HG03095 (cell line): Measurements from ENCODE around the gene MUS81.

ENCODE experiments used
- ATAC-seq: cut with Tn5 transposase; IDR thresholded peaks from one replicate; pipeline ENCODE4 v1.9.1; 2021; ENCODE audit warnings: moderate library complexity; ENCODE audit not compliant: unreplicated experiment

The MUS81 gene

DNA sequence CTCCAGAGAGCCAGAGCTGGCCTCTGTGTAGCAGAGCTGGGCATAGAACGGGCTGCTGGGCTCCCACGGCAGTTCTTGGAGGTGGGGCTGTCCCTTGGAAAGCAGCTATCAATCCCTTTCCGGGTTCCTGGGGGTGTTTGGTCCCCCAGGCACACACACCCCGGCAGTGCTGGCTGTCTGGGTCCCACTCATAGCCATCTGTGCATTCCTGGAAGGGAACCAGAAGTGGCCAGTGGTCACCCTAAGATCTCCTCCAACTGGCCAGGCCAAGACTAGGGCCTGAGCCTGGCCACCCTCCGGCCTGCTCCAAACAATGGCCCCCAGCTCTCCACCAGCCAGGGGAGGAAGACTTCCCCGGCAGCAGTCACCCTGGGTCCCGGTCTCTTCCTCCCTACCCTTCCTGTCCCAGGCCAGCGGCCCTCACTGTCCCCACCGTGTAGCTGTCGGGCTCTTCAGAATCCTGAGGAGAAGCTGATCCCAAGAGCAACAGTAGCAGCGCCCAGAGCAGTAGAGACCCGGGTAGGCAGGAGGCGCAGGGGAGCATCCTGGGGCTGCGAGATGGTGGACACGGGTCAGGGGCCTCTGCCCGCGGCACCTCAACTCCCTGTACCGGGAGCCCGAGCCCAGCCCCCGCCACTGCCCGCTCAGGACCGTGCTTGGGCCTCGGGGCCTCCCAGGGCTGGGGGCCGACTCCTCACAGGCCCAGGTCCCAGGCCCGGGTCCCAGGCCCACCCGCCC, 11.7 kb downstream of the MUS81 start:
- no peak for ATAC-seq

DNA sequence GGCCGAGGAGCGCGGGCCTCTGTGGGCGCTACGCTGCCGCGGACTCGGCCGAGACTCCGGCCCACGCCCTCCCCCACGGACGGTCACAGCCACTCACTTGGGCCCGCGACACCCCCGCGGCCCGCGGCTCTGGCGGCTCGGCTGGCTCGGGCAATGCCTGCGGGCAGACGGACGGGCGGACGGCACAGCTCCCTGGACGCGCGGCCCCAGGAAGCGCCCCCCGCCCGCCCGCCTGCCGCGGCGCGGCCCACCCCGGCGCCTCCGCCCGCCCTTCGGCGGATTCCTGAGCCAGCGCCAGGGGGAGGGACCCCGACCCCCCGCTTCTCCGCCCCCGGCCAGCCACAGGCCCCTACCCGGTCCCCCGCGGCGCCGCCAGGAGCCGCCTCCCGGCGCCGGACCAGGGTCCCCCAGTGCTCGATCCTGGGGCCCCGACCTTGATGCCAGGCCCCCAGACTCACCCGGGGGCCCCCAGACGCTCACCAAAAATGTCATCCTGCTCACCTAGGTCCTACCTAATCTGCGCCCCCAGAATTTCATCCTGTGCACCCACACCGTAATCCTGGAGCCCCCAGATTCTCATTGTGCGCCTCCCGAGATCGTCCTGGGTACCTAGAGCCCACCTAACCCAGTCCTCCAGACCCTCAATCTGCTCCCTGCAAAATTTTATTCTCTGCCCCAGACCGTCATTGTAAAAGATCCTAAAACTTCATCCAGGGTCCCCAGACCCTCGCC, 12.5 kb downstream of the MUS81 start, which contains the start of gene EFEMP2:
EFEMP2 (minus strand) TSS at position 215 of the 732 bp plus-strand sequence. CDS start 446 bp downstream, outside the sequence.
- ATAC-seq = no peak

DNA sequence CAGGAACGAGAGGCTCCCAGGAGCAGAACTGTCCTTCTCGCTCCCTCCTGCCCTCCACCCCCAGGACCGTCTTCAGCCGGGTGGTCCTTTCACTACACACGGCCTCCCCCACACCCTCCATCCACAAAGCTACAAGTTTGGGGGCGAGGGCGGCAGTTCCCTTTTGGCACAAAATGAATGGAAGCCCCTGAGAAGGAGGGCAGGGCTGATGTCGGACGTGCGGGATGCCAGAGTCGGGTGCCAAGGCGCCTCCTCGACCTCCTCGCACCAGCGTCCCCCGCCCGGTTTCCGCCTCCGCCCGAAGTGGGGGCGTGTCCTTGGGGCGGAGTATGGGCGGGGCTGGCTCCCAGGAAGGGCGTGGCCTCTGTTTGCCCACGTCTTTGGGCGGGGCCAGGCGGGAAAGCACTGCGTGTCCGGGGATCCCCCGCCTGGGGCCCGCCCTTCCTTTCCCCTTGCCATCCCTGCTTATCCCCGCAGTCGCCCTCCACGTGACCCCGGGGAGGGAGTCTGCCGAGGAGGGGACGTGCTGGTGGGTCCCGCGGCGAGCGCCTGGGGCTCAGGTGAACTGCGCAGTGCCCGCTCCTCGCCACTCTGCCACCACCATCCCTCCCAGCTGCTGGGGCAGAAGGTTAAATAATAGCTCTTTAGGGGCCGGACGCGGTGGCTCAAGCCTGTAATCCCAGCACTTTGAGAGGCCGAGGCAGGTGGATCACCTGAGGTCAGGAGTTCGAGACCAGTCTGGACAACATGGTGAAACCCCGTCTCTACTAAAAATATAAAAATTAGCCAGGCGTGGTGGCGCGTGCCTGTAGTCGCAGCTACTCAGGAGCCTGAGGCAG, 13.3 kb downstream of the MUS81 start:
- peak; percentile 67 for ATAC-seq

DNA sequence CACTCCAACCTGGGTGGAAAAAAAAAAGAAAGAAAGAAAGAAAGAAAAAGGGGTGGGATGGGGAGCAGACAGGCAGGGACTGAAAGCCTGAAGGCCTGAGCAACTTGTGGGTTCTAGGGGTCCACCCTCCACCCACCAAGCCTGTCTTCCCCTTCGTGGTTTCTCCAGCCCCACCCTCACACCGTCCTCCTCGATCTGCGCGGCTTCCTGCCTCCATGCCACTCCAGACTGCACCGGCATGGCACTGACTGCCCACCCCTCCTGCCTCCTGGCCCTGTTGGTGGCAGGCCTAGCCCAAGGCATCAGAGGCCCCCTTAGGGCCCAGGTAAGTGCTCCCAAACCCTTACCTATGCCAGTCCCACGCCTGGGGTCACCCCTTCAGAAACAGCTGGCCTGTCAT, 19.4 kb downstream of the MUS81 start, which contains the start of gene CTSW:
CTSW (plus strand) TSS at position 221 of the 400 bp plus-strand sequence; CDS start at position 239, 18 bp downstream.
- no peak for ATAC-seq

DNA sequence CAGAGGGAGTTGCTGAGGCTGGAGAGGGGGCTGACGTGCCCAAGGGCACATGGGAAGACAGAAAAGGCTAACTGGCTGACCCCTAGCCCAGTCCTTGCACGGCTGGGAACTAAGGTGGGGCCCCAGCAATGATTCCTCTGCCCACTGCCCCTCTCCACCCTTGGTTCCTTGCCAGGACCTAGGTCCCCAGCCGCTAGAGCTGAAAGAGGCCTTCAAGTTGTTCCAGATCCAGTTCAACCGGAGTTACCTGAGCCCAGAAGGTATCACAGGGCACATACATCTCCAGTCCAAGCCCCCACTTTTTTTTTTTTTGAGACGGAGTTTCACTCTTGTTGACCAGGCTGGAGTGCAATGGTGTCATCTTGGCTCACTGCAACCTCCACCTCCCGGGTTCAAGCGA, 19.8 kb downstream of the MUS81 start:
- ATAC-seq = no peak

DNA sequence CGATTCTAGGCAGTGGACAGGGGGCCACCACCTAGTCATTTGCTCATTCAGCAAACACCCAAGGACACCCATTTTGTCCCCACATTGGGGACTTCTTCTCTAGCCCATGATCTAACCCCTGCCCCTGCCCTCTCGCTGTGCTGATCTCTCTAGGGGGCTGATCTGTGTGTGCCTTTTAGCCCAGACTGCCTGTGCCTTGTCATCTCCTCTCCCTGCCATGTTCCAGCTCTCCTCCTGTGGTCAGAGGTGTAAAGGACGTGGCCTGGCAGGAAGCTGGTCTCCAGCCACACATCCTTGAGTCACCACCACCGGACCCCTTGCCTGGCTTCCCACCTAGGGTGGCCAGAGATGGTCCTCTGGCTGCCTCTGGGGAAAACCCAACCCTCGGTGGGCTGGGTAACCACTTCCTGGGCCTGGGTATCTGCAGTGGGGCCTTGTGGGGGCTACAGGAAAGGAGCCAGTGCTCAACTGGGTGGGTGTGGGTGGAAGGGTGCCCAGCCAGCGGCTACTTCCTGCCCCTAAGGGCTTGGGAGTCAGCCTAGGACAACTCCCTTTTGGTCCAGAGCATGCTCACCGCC, 20.7 kb downstream of the MUS81 start:
- no peak for ATAC-seq

DNA sequence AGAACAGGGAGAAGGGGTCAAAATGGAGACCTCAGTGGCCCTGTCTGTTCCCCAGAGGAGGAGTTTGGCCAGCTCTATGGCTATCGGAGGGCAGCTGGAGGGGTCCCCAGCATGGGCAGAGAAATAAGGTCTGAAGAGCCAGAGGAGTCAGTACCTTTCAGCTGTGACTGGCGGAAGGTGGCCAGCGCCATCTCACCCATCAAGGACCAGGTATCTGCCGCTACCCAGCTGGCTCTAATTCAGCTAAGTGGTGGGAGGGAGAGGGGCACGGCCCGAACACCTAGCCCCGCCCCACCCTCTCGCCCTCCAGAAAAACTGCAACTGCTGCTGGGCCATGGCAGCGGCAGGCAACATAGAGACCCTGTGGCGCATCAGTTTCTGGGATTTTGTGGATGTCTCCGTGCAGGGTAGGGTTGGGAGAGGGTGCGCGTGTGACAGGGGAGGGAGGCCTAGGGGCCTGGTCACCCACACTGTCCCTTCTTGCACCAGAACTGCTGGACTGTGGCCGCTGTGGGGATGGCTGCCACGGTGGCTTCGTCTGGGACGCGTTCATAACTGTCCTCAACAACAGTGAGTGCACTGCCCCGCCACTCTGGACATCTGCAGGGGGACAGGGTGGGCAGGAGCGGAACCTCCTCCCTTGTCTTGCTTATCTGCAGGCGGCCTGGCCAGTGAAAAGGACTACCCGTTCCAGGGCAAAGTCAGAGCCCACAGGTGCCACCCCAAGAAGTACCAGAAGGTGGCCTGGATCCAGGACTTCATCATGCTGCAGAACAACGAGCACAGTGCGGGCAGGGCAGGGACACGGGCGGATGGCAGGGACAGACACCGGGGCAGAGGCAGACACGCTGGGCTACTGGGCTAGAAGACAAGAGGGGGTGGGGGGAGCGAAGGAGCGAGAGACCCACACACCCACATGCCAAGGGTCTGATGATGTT, 22.2 kb downstream of the MUS81 start:
- no peak for ATAC-seq

DNA sequence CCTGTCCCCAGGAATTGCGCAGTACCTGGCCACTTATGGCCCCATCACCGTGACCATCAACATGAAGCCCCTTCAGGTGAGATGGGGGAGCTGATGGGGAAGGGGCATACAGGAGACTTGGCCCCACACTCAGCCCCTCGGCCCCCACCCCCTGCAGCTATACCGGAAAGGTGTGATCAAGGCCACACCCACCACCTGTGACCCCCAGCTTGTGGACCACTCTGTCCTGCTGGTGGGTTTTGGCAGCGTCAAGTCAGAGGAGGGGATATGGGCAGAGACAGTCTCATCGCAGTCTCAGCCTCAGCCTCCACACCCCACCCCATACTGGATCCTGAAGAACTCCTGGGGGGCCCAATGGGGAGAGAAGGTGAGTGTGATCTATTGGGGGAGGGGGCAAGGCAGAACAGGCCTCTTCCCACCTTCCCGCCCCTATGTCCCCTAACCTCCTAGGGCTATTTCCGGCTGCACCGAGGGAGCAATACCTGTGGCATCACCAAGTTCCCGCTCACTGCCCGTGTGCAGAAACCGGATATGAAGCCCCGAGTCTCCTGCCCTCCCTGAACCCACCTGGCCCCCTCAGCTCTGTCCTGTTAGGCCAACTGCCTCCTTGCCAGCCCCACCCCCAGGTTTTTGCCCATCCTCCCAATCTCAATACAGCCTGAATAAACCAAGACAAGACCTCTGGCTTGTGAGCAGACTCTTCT, 23.0 kb downstream of the MUS81 start:
- ATAC-seq = no peak

DNA sequence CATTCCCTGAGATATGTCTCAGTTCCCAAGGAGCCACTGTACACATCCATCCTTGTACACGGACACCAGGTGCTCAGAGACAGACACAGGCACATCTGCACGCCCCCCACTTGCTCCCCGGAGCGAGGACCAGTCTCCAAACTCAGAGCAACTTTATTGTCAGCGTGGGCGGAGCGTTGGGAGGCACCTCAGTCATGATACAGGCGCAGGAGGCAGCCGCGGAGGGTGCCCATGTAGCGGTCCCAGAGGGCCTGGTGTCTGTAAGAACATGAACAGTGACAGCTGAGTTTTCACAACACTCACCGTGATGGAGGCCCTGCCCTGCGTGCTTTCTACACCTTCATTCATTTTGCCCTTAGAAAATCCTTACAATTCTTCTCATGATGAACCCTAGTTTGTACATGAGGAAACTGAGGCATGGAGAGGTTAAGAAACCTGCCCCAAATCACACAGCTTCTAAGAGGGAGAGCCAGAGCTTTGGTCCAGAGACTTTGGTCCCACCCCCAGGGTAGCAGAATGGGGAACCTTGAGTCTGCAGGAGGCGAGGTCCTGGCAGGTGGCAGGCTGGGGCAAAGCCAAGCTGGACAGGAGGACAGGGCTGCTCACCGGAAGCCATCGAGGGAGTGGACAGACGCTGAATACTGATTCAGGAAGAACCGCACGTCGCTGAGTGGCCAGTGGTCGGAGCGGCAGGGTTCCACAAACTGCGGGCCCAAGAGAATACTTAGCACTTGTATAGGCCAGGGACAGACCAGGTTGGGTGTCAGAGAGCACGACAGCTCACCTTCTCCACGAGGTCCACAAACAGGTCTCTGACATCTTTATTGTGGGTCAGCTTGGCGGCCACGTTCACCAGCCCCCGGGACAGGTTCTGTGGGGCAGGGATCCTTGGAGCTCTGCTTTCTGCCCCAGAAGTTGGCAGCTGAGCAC, 23.8 kb downstream of the MUS81 start:
- no peak for ATAC-seq

DNA sequence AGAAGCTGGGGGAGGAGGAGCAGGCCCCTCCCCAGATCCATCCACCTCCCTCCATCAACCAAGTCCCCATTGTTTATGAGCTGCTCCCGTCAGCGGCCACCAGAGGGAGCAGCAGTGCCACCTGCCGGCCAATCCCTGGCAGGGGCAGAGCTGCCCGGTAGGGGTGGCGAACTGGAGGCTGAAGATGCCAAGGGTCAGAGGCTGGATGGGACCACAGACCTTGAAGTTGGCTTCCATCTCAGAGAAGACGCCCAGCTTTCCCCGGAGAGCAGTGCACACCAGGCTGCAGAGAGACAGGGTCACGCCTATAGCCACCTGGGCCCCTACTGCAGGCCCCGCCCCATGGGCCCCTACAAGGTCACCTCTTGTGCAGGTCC, 24.5 kb downstream of the MUS81 start:
- no peak for ATAC-seq

DNA sequence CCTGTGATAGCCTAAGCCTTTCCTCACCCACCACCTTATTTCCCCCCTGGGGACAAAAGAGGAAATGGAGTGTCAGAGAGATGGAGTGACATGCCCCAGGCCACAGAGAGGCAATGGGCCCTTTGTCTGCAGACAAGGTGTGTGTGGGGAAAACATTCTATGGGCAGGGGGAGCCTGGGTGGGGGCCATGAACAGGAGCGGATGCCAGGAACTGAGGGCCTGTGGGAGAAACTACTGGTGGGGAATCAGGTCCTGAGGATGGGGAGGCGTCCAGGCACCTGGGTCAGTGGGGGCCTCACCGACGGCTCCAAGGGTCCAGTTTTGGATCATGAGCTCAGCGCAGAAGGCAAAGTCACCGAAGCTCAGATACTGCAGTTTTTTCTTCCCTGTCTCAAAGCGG, 25.0 kb downstream of the MUS81 start:
- no peak for ATAC-seq

DNA sequence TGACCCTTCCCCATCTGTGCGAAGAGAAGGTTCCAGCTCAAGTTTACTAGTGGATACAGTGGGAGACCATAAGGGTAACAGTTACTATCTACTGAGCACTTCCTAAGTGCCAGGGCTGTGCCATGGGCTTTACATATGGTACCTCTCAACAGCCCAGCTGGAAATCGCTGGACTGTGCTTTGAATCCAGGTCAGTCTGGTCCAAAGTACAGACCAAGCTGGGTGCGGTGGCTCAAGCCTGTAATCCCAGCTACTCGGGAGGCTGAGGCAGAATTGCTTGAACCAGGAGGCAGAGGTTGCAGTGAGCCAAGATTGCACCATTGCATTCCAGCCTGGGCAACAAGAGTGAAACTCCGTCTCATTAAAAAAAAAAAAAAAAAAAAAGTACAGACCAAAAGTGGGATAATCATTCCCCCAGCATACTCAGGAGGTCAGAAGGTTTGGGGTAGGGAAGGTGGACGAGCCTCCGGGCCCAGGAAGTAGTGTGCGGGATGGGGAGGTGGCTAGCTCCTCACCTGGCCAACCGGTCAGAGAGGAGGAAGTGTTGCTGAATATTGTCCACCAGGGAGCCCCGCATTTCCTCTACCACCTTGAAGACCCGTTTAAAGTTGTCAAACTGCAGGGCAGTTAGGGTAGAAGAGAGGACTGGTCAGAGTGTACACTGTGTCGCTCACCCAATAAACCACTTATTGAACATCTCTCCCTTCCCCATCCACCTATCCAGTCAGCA, 25.7 kb downstream of the MUS81 start:
- no peak for ATAC-seq

DNA sequence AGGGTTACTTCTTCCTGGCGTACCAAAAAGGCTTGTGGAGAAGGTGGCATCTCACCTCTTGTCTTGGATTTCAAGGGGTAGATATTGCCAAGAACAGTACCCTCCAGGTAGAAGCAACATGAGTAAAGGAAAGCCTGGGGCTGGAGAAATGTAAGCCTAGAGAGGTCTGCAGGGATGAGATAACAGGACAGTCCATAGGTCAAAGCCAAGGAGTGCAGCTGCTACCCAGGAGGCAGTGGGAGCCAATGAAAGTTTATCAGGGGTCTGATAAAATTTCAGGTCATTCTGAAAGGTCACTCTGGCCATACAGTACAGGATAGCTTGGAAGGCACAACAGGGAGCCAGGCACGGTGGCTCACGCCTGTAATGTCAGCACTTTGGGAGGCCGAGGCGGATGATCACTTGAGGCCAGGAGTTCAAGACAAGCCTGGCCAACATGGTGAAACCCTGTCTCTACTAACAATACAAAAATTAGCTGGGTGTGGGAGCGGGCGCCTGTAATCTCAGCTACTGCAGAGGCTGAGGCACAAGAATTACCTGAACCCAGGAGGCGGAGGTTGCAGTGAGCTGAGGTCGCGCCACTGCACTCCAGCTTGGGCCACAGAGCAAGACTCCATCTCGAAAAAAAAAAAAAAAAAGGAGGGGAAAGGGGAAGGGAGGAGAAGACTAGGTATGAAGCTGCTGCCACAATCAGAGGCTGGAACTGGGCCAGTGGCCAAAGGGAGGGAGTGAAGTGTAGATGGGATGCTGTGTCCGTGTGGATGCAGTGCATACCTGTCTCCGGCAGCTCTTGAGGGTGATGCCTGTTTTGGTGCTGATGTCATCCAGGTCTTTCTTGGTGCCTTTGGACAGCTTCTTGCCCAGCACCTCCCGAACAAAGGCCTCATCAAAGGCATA, 26.8 kb downstream of the MUS81 start:
- ATAC-seq = no peak

DNA sequence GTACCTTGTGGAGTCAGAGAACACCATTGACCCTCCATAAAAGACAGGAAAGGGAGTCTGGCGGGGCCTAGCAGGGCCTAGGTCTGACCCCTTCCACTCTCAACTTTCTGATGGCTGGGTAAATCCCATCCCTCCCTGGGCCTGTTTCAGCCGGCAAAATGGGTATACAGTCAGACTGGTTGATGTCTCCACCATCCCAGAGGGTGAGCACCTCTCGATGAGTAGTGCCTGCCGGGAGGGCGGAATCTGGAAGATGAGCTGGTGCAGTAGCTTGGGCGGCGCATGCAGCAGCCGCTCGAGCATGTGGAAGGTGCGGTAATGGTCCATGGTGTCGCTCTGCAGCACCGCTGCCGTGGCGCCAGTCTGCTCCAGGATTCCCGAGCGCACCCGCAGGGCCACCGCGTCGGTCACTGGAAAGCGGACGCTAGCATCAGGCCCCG, 27.5 kb downstream of the MUS81 start:
- ATAC-seq = no peak

DNA sequence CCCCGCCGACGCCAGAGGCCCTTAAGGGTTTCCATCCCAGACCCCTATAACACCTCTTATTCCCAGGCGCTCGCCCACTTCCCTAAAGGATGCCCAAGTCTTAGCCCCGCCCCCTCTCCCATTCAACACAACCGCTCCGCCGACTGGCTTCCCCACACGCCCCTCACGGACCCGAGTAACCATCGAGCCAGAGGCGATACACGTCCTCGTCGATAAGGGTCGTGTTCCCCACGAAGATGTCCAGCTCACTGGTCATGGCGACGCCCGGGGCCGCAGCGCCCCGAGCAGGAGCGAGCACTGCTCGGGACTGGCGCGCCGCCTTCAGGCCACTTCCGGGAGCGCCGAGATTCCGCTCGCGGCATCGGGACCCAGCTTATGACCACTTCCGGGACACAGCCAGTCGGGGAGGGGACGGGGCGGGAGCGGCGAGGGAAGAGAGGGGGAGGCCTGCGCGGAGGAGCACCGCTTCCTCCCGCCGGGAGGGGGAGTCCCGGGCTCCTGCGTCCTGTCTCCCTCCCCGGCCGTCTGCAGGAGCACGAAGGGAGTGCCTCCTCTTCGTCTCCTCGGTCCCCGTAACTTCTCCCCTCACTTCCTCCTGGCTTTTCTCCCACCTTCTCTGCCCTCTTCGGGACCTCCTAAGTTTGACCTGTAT, 28.1 kb downstream of the MUS81 start, which contains the start of gene FIBP:
FIBP (minus strand) TSS at position 309 of the 652 bp plus-strand sequence; CDS start at position 256, 53 bp downstream.
- peak; percentile 36 for ATAC-seq
